ENCODE measurements around the gene EHD2.

Gene EHD2

GRCh38 chr19:47792616-47793015 lies 79.4 kb downstream of the EHD2 start:
- DNase-seq (ENCODE audit: insufficient read length, low spot score) (no peak), FAIRE-seq (no peak)
- no peak for TF ChIP-seq CTCF (IDR thresholded peaks at IDR 0.05; ENCODE audit: insufficient read depth, missing control alignments)
